MM.1S (cell line): ENCODE data around the gene ZCCHC8.
A peak's percentile ranks its signal among the peaks of the same experiment; 100 is the strongest.

Experiments
- DNase-seq: peaks from one replicate; pipeline ENCODE4 v3.0.0-alpha.2; 2015
- H2AFZ ChIP-seq: fragments of 300-600 bp; sonication (generic); 2 replicates; pipeline ENCODE4 v1.6.0; 2016; ENCODE audit warnings: antibody characterized with exemption, low read length
- H3F3A ChIP-seq: fragments of 300-600 bp; sonication (generic); 2 replicates; pipeline ENCODE4 v1.6.1; 2016; ENCODE audit warnings: mild to moderate bottlenecking, antibody characterized with exemption, low read length, moderate library complexity, mixed read lengths; ENCODE audit not compliant: insufficient read depth
- H3K27ac ChIP-seq: fragments of 300-600 bp; sonication (generic); 2 replicates; pipeline ENCODE4 v1.5.1; 2016; ENCODE audit warnings: mild to moderate bottlenecking, low read length
- H3K27me3 ChIP-seq: fragments of 300-600 bp; sonication (generic); replicated peaks from 2 replicates; pipeline ENCODE4 v1.6.0; 2016; ENCODE audit warnings: low read length; ENCODE audit not compliant: insufficient read depth
- H3K36me3 ChIP-seq: fragments of 300-600 bp; sonication (generic); replicated peaks from 2 replicates; pipeline ENCODE4 v1.6.1; 2016; ENCODE audit warnings: mild to moderate bottlenecking, low read length, mixed read lengths; ENCODE audit not compliant: insufficient read depth
- H3K4me1 ChIP-seq: fragments of 300-600 bp; sonication (generic); 2 replicates; pipeline ENCODE4 v1.6.1; 2016; ENCODE audit warnings: low read length, mixed read lengths
- H3K4me2 ChIP-seq: fragments of 300-600 bp; sonication (generic); 2 replicates; pipeline ENCODE4 v1.6.0; 2016; ENCODE audit warnings: low read depth, low read length
- H3K4me3 ChIP-seq: fragments of 300-600 bp; sonication (generic); 2 replicates; pipeline ENCODE4 v1.5.1; 2016; ENCODE audit warnings: low read length, mixed read lengths
- H3K79me2 ChIP-seq: fragments of 300-600 bp; sonication (generic); 2 replicates; pipeline ENCODE4 v1.6.1; 2016; ENCODE audit warnings: mixed run types, low read length, mixed read lengths
- H3K9ac ChIP-seq: fragments of 300-600 bp; sonication (generic); 2 replicates; pipeline ENCODE4 v1.6.1; 2016; ENCODE audit warnings: low read length, mixed read lengths
- H3K9me2 ChIP-seq: fragments of 300-600 bp; sonication (generic); replicated peaks from 2 replicates; pipeline ENCODE4 v1.6.1; 2016; ENCODE audit warnings: mild to moderate bottlenecking, low read length, mixed read lengths; ENCODE audit not compliant: insufficient read depth
- H3K9me3 ChIP-seq: fragments of 300-600 bp; sonication (generic); replicated peaks from 2 replicates; pipeline ENCODE4 v1.6.1; 2016; ENCODE audit warnings: mild to moderate bottlenecking, low read length, mixed read lengths; ENCODE audit not compliant: insufficient read depth
- H4K20me1 ChIP-seq: fragments of 300-600 bp; sonication (generic); 2 replicates; pipeline ENCODE4 v1.6.1; 2016; ENCODE audit warnings: mild to moderate bottlenecking, low read length, moderate library complexity, mixed read lengths; ENCODE audit not compliant: insufficient read depth
- CTCF ChIP-seq: fragments of 300-600 bp; sonication (generic); IDR thresholded peaks from 2 replicates; pipeline ENCODE4 v1.5.1; 2016; ENCODE audit warnings: antibody characterized with exemption, low read length, mixed read lengths
- EZH2 ChIP-seq: fragments of 300-600 bp; sonication (generic); optimal IDR thresholded peaks from 2 replicates; pipeline ENCODE3; 2017; ENCODE audit warnings: low read depth, mild to moderate bottlenecking, antibody characterized with exemption, low read length, mixed read lengths
- EZH2phosphoT487 ChIP-seq: fragments of 300-600 bp; sonication (generic); IDR thresholded peaks from 2 replicates; pipeline ENCODE4 v1.6.1; 2018; ENCODE audit warnings: antibody characterized with exemption, low read length

The ZCCHC8 gene

GRCh38 chr12:122533856-122534255, 33.1 kb upstream of the ZCCHC8 start:
- Histone ChIP-seq H4K20me1 (no peaks in the 10 kb centered on the region), H2AFZ (no peak overlapping the region), H3K9me3 (no peaks in the 10 kb centered on the region), H3F3A (no peaks in the 10 kb centered on the region), H3K36me3 (no peaks in the 10 kb centered on the region), H3K9me2 (no peaks in the 10 kb centered on the region), H3K27ac (no peak overlapping the region), H3K4me3 (no peak overlapping the region), H3K4me1 (no peaks in the 10 kb centered on the region), H3K9ac (no peak overlapping the region), H3K4me2 (no peak overlapping the region), H3K27me3 (no peaks in the 10 kb centered on the region), H3K79me2 (peaks cover 31% of the 10 kb centered on the region)
- DNase-seq: no peak
- TF ChIP-seq CTCF (no peak), EZH2phosphoT487 (no peak), EZH2 (no peak)

- no peak for TF ChIP-seq EZH2
- TF ChIP-seq CTCF: no peak
- TF ChIP-seq EZH2phosphoT487: no peak
- Histone ChIP-seq H3K4me1 (peaks cover 5% of the 10 kb centered on the region; the same call in 1 of the 2 replicates), H3K4me2 (no peak overlapping the region), H4K20me1 (peaks cover 6% of the 10 kb centered on the region; the same call in 1 of the 2 replicates), H3K9me2 (no peaks in the 10 kb centered on the region), H3K27me3 (no peaks in the 10 kb centered on the region), H3K4me3 (no peak overlapping the region), H3K9me3 (no peaks in the 10 kb centered on the region), H3K9ac (no peak overlapping the region), H3K36me3 (no peaks in the 10 kb centered on the region), H3F3A (no peaks in the 10 kb centered on the region), H3K27ac (no peak overlapping the region), H2AFZ (no peak overlapping the region), H3K79me2 (peaks cover 74% of the 10 kb centered on the region)
- no peak for DNase-seq
Measured at GRCh38 chr12:122528992-122529391, 28.3 kb upstream of the ZCCHC8 start.

- peak overlapping the region; percentile 59 for H3K4me2 ChIP-seq
- peak overlapping the region; percentile 82; the same call in 1 of the 2 replicates for H3K9ac ChIP-seq
- TF ChIP-seq CTCF: no peak
- no peak for TF ChIP-seq EZH2
- TF ChIP-seq EZH2phosphoT487: no peak
- H3K9me3 ChIP-seq: no peaks in the 10 kb centered on the region
- peaks cover 78% of the 10 kb centered on the region for H3K79me2 ChIP-seq
- no peaks in the 10 kb centered on the region for H3F3A ChIP-seq
- peaks cover 5% of the 10 kb centered on the region; the same call in 1 of the 2 replicates for H3K4me1 ChIP-seq
- peak overlapping the region; percentile 83 for H3K4me3 ChIP-seq
- DNase-seq: no peak
- H3K36me3 ChIP-seq: no peaks in the 10 kb centered on the region
- H3K27ac ChIP-seq: no peak overlapping the region
- peaks cover 6% of the 10 kb centered on the region; the same call in 1 of the 2 replicates for H4K20me1 ChIP-seq
- no peak overlapping the region for H2AFZ ChIP-seq
- no peaks in the 10 kb centered on the region for H3K9me2 ChIP-seq
- H3K27me3 ChIP-seq: no peaks in the 10 kb centered on the region
Measured at GRCh38 chr12:122528582-122528981, 27.9 kb upstream of the ZCCHC8 start.
